B cell (primary cell): Measurements from ENCODE around the gene ARHGAP19. TPM values are rescaled to one million over a fixed set of nuclear protein-coding genes. Genes with fewer than 3 reads are reported as not detected.

Experiments
- ATAC-seq: fragments of 200-7000 bp; cut with Tn5 transposase; one replicate; pipeline ENCODE4 v1.10.0; 2021; ENCODE audit warnings: low read depth, mild to moderate bottlenecking, moderate number of reproducible peaks, moderate library complexity
- CTCF ChIA-PET: fragments of 350-600 bp; sonication (Branson Sonifier 250); formaldehyde crosslinking; loops from one replicate; lab custom pipeline; 2021; ENCODE audit warnings: antibody characterized with exemption, inconsistent platforms; lab: Charles Lee
- POLR2A ChIA-PET: fragments of 350-600 bp; sonication (Branson Sonifier 250); formaldehyde crosslinking; loops from one replicate; lab custom pipeline; 2021; ENCODE audit warnings: antibody characterized with exemption; lab: Charles Lee
- DNase-seq: peaks from one replicate; pipeline ENCODE4 v3.0.0; 2013
- H2AFZ ChIP-seq: 2 replicates; pipeline ENCODE4 v1.6.1; 2012; ENCODE audit warnings: mild to moderate bottlenecking, low read depth, low read length; ENCODE audit not compliant: insufficient read depth, poor library complexity, severe bottlenecking
- H3K27ac ChIP-seq, 2 donors: 1 replicate in 1 of 2; 2 replicates in 1 of 2; pipeline ENCODE4 v1.5.1; 2012 to 2013; ENCODE audit warnings: low read length in 2 of 2, mild to moderate bottlenecking in 2 of 2, moderate library complexity in 1 of 2
- H3K27me3 ChIP-seq, 4 experiments: fragments of 200-600 bp in 1 of 4; sonication (generic) in 1 of 4; replicated peaks in 1 of 4; 1 replicate in 2 of 4; 2 replicates in 2 of 4; pipeline versions ENCODE4 v1.6.1 to v1.7.0; 2013 to 2016; ENCODE audit warnings: low read length in 3 of 4, mild to moderate bottlenecking in 2 of 4, mixed read lengths in 1 of 4, moderate library complexity in 1 of 4; ENCODE audit not compliant: insufficient read depth in 4 of 4, control insufficient read depth in 3 of 4; ENCODE audit errors: control extremely low read depth in 1 of 4
- H3K36me3 ChIP-seq, 2 experiments: replicated peaks in 1 of 2; 1 replicate in 1 of 2; 2 replicates in 1 of 2; pipeline versions ENCODE4 v1.6.1 to v1.7.1; 2013; ENCODE audit warnings: low read length in 1 of 2; ENCODE audit not compliant: insufficient read depth in 2 of 2, control insufficient read depth in 1 of 2; ENCODE audit errors: control extremely low read depth in 1 of 2, extremely low read depth in 1 of 2
- H3K4me1 ChIP-seq, 2 donors: fragments of 200-600 bp in 1 of 2; sonication (generic) in 1 of 2; 1 replicate in 1 of 2; 2 replicates in 1 of 2; pipeline versions ENCODE4 v1.5.1 to v1.6.1; 2013 to 2017; ENCODE audit warnings: low read length in 2 of 2; ENCODE audit not compliant: control insufficient read depth in 2 of 2, insufficient read depth in 2 of 2
- H3K4me2 ChIP-seq: replicated peaks from 2 replicates; pipeline ENCODE3; 2012; ENCODE audit warnings: mild to moderate bottlenecking, low read depth, low read length; ENCODE audit not compliant: poor library complexity, severe bottlenecking
- H3K4me3 ChIP-seq, 5 experiments: fragments of 200-600 bp in 1 of 5; sonication (generic) in 1 of 5; 1 replicate in 3 of 5; 2 replicates in 2 of 5; pipeline versions ENCODE4 v1.5.1 to v1.7.0; 2011 to 2016; ENCODE audit warnings: low read length in 4 of 5, mild to moderate bottlenecking in 4 of 5, low read depth in 2 of 5, control low read depth in 1 of 5, moderate library complexity in 1 of 5; ENCODE audit not compliant: insufficient read depth in 1 of 5; ENCODE audit errors: control extremely low read depth in 1 of 5, extremely low read depth in 1 of 5
- H3K79me2 ChIP-seq: fragments of 200-600 bp; sonication (generic); one replicate; pipeline ENCODE4 v1.6.0; 2016; ENCODE audit warnings: low read length; ENCODE audit not compliant: control insufficient read depth, insufficient read depth
- H3K9ac ChIP-seq: fragments of 200-600 bp; sonication (generic); 2 replicates; pipeline ENCODE4 v1.6.1; 2017; ENCODE audit warnings: mild to moderate bottlenecking, low read length, moderate library complexity
- H3K9me3 ChIP-seq, 3 donors: one replicate each; pipeline versions ENCODE4 v1.6.1 to v1.7.1; 2013; ENCODE audit warnings: low read length in 2 of 3; ENCODE audit not compliant: control insufficient read depth in 2 of 3, insufficient read depth in 1 of 3; ENCODE audit errors: control extremely low read depth in 1 of 3
- H4K20me1 ChIP-seq: 2 replicates; pipeline ENCODE4 v1.6.0; 2012; ENCODE audit warnings: mild to moderate bottlenecking, low read length; ENCODE audit not compliant: insufficient read depth, control insufficient read depth, poor library complexity, severe bottlenecking
- H3K27ac Mint-ChIP-seq: one replicate; pipeline ENCODE4 v1.8.0; 2021; ENCODE audit warnings: mixed read lengths
- H3K27me3 Mint-ChIP-seq: one replicate; pipeline ENCODE4 v1.8.0; 2021; ENCODE audit warnings: mixed read lengths
- H3K4me1 Mint-ChIP-seq: one replicate; pipeline ENCODE4 v1.8.0; 2021; ENCODE audit warnings: mixed read lengths
- H3K4me3 Mint-ChIP-seq: one replicate; pipeline ENCODE4 v1.8.0; 2021; ENCODE audit warnings: mixed read lengths
- H3K9me3 Mint-ChIP-seq: one replicate; pipeline ENCODE4 v1.8.0; 2022; ENCODE audit warnings: mixed read lengths; ENCODE audit not compliant: insufficient read depth
- EZH2 ChIP-seq: IDR thresholded peaks from 2 replicates; pipeline ENCODE4 v1.6.1; 2012; ENCODE audit warnings: borderline replicate concordance, low read depth, mild to moderate bottlenecking, moderate library complexity, low read length; ENCODE audit not compliant: insufficient read depth, poor library complexity, severe bottlenecking
- WGBS: methylation state at CpG from one replicate; pipeline ENCODE4 v1.1.5; 2013; ENCODE audit warnings: missing lambda C conversion rate; ENCODE audit not compliant: insufficient coverage; 5-methylcytosine and 5-hydroxymethylcytosine counted together
- intact Hi-C: fragments of 100-400 bp; cut with micrococcal nuclease; formaldehyde crosslinking; loops from one replicate; pipeline ENCODE4 v1.10.0; 2022
- polyA plus RNA-seq: library from polyadenylated mRNA; depleted of rRNA; stranded (reverse); fragments of >200 nt; gene quantifications from 2 replicates; pipeline ENCODE4 v1.2.3, GENCODE V29; 2012
- total RNA-seq, 2 donors: library from RNA; stranded (reverse); fragments of 120-200 nt in 1 of 2; gene quantifications; 1 replicate in 1 of 2; 2 replicates in 1 of 2; pipeline versions ENCODE4 v1.2.3 to v1.2.4, GENCODE V29; 2013 to 2022
- TF ChIP-seq, protein P1 (sequence below): fragments of 200-600 bp; IDR thresholded peaks from one replicate; pipeline ENCODE4 v1.8.0; 2022; ENCODE audit warnings: antibody characterized with exemption, mild to moderate bottlenecking

Gene ARHGAP19
- total and polyA plus RNA-seq, 2 donors (not counting 1 experiment from before 2014, with no cell fraction given) = 6.4 to 22.5 TPM

DNA sequence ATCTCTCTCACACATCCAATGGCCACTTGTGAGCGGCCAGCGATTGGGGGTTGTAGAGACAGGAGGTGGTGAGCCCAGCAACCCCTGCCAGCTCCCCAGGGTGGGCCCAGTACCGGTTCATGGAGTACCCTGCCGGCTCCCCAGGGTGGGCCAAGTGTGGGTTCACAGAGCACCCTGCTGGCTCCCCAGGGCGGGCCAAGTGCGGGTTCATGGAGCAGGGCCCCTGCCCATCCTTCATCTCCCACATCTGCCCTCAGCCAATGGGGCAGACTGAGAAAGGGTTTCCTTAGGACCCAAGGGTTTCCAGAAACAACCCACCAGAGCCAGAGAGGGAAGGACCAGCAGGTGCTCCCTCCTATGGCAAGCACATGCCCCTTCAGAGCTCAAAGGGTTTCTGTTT is 85.3 kb downstream of the ARHGAP19 start:
- POLR2A ChIA-PET = no interaction called here
- Histone ChIP-seq H3K27ac (no peak overlapping the region), H3K27me3 (peaks cover 0 to 9% (median 1%) of the 10 kb centered on the region in 4 experiments), H3K36me3 (no peaks in the 10 kb centered on the region), H3K4me3 (no peak overlapping the region), H2AFZ (no peak overlapping the region), H3K9me3 (peaks cover 0 to 5% (median 0%) of the 10 kb centered on the region in 3 donors), H3K9ac (no peak overlapping the region), H3K4me1 (peaks cover 4 to 5% of the 10 kb centered on the region in 2 donors), H3K79me2 (no peaks in the 10 kb centered on the region), H3K4me2 (no peak overlapping the region), H4K20me1 (no peaks in the 10 kb centered on the region)
- intact Hi-C loops = no loop called here
- Mint-ChIP-seq H3K4me3 (no peak overlapping the region), H3K27ac (no peak overlapping the region), H3K9me3 (no peaks in the 10 kb centered on the region), H3K27me3 (peaks cover 4% of the 10 kb centered on the region), H3K4me1 (peaks cover 7% of the 10 kb centered on the region)
- CTCF ChIA-PET = interaction anchor here (1.2 to 12.7 kb wide), 4 partner anchors 9 to 182 kb away, joined by 3 to 412 read pairs (median 75); no protein-coding TSS in a partner anchor
- ATAC-seq (no peak), DNase-seq (no peak)
- 93% methylated on average over 2 of the region's 6 CpGs for WGBS
- TF ChIP-seq, protein P1, sequence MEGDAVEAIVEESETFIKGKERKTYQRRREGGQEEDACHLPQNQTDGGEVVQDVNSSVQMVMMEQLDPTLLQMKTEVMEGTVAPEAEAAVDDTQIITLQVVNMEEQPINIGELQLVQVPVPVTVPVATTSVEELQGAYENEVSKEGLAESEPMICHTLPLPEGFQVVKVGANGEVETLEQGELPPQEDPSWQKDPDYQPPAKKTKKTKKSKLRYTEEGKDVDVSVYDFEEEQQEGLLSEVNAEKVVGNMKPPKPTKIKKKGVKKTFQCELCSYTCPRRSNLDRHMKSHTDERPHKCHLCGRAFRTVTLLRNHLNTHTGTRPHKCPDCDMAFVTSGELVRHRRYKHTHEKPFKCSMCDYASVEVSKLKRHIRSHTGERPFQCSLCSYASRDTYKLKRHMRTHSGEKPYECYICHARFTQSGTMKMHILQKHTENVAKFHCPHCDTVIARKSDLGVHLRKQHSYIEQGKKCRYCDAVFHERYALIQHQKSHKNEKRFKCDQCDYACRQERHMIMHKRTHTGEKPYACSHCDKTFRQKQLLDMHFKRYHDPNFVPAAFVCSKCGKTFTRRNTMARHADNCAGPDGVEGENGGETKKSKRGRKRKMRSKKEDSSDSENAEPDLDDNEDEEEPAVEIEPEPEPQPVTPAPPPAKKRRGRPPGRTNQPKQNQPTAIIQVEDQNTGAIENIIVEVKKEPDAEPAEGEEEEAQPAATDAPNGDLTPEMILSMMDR = no peak
- no peak for TF ChIP-seq EZH2

DNA sequence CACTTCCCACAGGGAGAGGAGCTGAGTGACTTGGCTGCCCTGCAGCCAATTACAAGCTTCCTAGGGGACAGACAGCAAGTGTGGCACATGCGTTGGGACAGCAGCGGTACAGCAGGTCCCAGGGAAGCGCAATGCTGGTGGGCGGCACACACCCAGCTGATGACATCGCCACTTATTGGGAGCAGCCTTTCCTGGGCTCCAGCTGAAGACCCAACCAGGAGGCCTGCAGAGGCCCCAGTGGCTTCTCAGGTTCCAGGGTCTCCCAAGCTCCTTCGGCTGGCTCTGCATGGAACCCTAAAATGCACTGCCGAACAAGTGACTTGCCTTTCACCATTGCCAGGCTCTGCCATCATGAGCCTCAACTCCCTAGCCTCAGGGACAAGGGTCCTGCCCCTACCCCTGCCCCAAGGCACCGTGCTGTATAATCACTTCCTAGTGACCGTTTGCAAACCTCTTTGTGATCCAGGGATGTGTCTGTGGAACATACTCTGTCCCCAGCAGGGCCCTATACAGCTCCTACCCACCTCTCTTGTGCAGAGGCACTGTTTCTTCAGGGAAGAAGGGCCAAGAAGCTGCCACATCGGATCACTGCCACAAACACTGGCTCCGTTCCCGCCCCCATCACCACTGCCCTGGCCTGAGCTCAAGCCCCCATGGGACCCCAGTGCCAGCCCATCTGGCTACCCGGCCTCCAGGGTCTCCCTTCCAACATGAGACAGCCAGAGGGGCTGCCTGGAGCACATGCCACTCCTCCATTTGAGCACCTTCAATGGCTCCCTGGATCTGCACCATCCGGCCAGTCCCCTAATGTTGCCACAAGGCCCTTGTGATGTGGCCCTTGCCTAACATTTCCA is 87.4 kb downstream of the ARHGAP19 start:
- 93% methylated on average over 13 of the region's 14 CpGs for WGBS

More for the DNA sequence above, 87.4 kb downstream of the ARHGAP19 start:
- Mint-ChIP-seq H3K4me1 (peaks cover 21% of the 10 kb centered on the region), H3K4me3 (no peak overlapping the region), H3K9me3 (no peaks in the 10 kb centered on the region), H3K27me3 (peaks cover 4% of the 10 kb centered on the region), H3K27ac (no peak overlapping the region)
- TF ChIP-seq, protein P1 = no peak
- POLR2A ChIA-PET = no interaction called here
- Histone ChIP-seq H3K4me1 (peaks cover 21 to 22% of the 10 kb centered on the region in 2 donors), H3K4me3 (no peak overlapping the region), H2AFZ (no peak overlapping the region), H4K20me1 (no peaks in the 10 kb centered on the region), H3K79me2 (no peaks in the 10 kb centered on the region), H3K27me3 (peaks cover 0 to 12% (median 1%) of the 10 kb centered on the region in 4 experiments), H3K27ac (no peak overlapping the region), H3K4me2 (no peak overlapping the region), H3K9ac (no peak overlapping the region), H3K36me3 (no peaks in the 10 kb centered on the region), H3K9me3 (peaks cover 0 to 5% (median 0%) of the 10 kb centered on the region in 3 donors)
- CTCF ChIA-PET = interaction anchor here (0.9 to 12.7 kb wide), 6 partner anchors 7 to 168 kb away, joined by 3 to 412 read pairs (median 12); no protein-coding TSS in a partner anchor
- no peak for DNase-seq
- no peak for ATAC-seq
- intact Hi-C loops = no loop called here
